NCI-H82 treated with DMSO at 0.1 percent for 48 hours (cell line): ENCODE results near the gene RPUSD1.
"Not testable (repeated sequence)": the region's sequence is repeated elsewhere in the genome, so short reads cannot be mapped to it uniquely, and the experiment has no call there.

ENCODE experiments used
- DNase-seq: peaks from one replicate; lab custom pipeline; 2025; ENCODE audit not compliant: unreplicated experiment; lab: John Stamatoyannopoulos, UW

Gene RPUSD1

DNA sequence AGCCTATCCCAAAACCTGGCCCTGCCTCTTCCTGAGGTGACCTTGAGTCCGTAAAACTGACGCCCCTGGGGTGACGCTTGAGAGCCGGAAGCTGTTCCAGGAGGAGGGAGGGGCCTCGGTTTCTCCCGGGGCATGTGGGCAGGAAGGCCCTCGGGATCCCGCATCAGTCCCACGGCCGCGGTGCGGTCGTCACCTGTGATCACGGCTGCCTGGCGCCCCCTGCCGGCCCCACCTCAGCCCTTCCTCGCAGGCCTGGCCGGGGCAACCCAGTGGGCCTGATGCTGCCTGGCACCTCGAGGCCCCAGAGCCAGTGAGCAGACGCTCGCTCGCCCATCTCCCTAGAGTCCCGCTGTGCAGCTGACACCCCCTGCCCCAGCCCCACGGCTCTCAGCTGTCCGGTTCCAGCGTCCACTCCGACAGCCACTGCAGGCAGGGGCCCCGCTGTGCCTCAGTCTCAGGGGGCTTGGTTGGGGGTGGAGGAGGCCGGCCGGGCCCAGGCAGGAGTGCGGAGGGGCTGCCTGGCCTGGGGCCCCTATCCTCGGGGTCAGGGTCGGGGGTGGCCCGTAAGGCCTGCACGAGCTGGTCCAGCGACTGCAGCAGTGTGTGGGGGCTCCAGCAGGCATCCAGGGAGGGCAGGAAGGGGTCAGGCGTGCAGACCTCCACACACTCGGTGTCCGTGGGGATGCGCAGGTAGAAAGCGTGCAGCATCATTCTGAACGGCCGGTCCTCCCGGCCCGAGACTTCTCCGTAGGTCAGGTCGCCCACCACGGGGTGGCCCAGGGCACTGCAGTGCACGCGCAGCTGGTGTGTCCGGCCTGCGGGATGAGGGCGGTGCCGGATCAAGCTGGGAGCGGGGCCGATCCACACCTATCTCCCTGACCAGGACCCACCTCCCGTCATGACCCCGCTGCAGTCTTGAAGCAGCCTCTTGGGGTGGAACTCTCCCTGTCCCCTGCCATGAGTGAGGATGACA lies 2.3 kb downstream of the RPUSD1 start:
- DNase-seq: no peak

- DNase-seq: no peak
These were observed 3.8 kb downstream of the RPUSD1 start for GRCh38 chr16:784431-784830.

- DNase-seq: no peak
These were observed 4.6 kb downstream of the RPUSD1 start for GRCh38 chr16:783404-784161.

GRCh38 chr16:782766-783403 lies 5.3 kb downstream of the RPUSD1 start:
- no peak for DNase-seq

- no peak for DNase-seq
These were observed 5.9 kb downstream of the RPUSD1 start for GRCh38 chr16:782258-782657.

DNA sequence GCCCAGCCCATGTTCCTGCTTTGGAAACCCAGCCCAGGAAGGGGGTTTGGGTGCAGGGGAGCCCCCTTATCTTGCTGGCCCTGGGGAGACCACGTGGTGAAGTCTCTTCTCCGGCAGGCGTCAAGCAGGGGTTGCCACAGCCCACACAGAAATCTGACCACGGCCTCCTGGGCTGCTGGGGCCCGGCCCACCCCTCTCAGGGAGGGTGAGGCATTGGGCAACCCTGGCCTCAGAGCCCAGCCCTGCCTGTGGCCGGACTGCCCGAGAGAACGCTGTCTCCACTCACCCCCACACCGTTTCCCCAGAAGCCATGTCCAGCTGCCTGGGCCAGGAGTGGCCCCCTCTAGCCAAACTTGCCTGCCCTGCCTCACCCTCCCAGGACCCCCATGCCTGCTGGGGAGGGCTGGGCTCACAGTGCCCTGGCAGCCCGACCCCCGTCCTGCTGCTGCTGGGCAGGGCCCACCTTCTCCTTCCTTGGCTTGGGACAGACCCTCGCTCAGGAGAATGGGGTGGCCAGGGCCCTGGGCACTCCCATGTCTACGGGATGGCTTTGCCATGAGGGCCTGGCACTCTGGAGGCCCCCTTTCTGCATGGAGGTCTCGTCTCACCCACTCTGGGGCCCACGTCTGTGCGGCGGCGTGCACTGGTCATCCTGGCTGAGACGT lies 6.7 kb downstream of the RPUSD1 start:
- no peak for DNase-seq

DNA sequence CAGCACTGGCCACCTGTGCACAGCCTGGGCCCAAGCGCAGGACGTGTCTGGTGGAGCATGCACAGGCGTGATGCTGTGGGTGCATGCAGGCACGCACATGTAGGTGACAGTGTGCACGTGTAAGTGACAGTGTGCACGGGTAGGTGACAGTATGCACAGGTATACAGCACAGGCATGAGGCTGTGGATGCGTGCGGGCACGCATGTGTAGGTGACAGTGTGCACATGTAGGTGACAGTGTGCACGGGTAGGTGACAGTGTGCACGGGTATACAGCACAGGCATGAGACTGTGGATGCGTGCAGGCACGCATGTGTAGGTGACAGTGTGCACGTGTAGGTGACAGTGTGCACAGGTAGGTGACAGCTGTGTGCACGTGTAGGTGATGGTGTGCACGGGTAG lies 7.9 kb downstream of the RPUSD1 start:
- DNase-seq: no peak

DNA sequence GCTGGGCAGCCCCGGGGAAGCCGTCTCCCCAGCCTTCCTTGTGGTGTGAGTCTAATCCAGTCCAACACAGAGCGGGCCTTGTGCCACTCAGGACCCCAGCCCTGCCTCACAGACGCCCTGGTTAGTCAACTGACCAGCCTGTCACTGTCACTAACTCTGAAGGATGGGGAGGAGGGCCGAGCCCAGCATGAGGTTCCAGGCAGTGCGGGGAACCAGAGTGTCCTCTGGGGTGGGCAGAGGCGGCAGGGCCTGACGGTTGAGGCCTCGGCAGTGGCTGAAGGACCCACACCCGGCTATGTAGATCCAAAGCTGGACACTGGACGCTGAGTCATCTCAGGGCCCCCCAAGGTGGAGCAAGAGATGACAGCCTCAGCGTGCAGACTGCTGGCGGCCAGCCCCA lies 8.6 kb downstream of the RPUSD1 start:
- no peak for DNase-seq

DNA sequence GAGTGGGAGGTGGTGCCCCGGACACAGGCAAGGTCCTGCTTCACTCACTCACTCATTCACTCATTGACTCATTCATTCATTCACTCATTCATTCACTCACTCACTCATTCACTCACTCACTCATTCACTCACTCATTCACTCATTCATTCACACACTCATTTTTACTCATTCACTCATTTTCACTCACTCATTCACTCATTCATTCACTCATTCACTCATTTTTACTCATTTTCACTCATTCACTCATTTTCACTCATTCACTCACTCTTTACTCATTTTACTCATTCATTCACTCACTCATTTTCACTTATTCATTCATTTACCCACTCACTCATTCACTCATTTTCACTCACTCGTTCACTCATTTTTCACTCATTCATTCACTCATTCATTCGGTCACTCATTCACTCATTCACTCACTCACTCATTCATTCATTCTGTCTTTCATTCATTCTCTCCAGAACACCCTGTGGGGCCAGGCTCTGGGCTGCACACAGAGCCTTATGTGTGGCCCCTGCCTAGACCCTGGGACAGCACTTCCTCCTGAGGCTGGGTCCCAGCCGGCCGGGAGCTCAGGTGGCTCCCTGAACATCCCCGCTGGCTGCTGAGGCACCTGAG lies 9.2 kb downstream of the RPUSD1 start:
- DNase-seq: no peak

- no peak for DNase-seq
These were observed 9.7 kb downstream of the RPUSD1 start for GRCh38 chr16:778447-778846.

GRCh38 chr16:777826-778225 lies 10.4 kb downstream of the RPUSD1 start:
- DNase-seq: no peak

GRCh38 chr16:776824-777223 lies 11.4 kb downstream of the RPUSD1 start:
- DNase-seq: no peak

- not testable (repeated sequence) for DNase-seq
These were observed 11.9 kb downstream of the RPUSD1 start for GRCh38 chr16:776298-776697.

DNA sequence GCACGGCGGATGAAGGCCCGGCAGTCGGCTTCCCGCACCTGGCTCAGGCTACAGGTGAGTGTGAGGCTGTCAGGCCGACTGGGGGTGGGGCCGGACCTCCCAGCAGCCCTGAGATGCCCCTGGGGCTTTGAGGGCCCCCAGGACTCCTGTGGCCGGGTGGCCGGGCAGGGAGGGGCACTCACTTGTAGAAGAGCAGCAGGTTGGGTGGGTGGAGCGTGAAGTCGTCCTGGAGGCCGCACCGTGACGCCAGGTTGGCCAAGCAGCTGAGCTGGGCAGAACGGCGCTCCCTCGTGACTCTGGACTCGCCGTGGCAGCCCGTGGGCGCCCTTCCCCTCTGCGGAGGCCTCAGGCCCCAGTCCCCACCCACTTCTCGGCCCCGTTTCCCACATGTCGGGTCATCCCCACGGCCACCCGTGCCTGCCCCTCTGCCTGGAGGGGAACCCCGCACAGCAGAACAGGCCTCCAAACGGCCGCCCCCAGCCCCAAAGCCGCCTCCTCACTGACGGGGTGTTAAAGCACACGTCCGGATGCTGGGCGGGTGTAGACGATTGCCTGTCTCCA lies 12.9 kb downstream of the RPUSD1 start:
- DNase-seq: no peak

- no peak for DNase-seq
These were observed 13.8 kb downstream of the RPUSD1 start for GRCh38 chr16:774086-775001.

GRCh38 chr16:772959-773358 lies 15.2 kb downstream of the RPUSD1 start:
- DNase-seq: no peak

DNA sequence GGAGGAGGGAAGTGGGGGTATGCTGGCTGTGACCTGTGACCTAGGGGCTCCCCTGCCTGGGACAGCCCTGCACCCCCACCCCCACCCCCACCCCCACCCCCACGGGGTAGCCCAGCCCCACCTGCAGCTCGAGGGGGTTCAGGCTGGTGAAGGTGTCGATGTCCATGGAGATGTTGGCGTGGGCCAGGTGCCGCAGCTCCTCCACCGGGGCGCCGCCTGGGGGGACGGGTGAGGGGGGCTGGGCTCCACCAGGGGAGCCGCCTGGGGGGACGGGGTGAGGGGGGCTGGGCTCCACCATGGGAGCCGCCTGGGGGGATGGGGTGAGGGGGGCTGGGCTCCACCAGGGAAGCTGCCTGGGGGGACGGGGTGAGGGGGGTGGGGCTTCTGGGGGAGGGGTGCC lies 17.8 kb downstream of the RPUSD1 start:
- DNase-seq: no peak

DNA sequence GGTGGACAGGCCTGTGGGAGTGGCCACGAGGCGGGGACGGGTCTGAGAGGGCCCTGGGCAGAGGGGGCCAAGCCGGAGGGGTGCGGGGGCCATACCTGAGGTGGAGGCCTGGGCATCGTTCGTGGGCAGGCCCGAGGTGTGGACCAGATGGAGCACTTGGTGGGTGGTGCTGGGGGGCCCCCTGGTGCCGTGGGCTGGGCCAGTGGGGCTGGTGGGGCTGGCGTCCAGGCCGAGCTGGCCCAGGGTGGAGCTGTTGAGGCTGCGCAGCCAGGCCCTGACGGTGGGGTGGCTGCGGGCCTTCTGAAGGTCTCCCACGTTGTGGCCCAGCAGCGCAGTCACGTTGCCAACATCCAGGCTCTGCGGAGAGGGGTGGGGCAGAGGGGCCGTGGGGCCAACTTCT lies 18.2 kb downstream of the RPUSD1 start:
- no peak for DNase-seq

- DNase-seq: no peak
These were observed 18.9 kb downstream of the RPUSD1 start for GRCh38 chr16:769184-769784.
